Endodermal cell (in vitro differentiated cells): ENCODE data around the gene CAMSAP3. TPM values are rescaled to one million over a fixed set of nuclear protein-coding genes. Genes with fewer than 3 reads are reported as not detected.

ENCODE experiments used
- DNase-seq: peaks from one replicate; pipeline ENCODE4 v3.0.0-alpha.2; 2017
- H3K27ac ChIP-seq: 2 replicates; pipeline ENCODE4 v1.5.1; 2013; ENCODE audit warnings: mild to moderate bottlenecking, low read depth, low read length, moderate library complexity
- H3K27me3 ChIP-seq: 2 replicates; pipeline ENCODE4 v1.6.1; 2013; ENCODE audit warnings: mild to moderate bottlenecking, low read length, moderate library complexity; ENCODE audit not compliant: insufficient read depth, control insufficient read depth, poor library complexity, severe bottlenecking
- H3K36me3 ChIP-seq: 2 replicates; pipeline ENCODE4 v1.7.0; 2013; ENCODE audit warnings: mild to moderate bottlenecking, low read length, moderate library complexity; ENCODE audit not compliant: control insufficient read depth, insufficient read depth
- H3K4me1 ChIP-seq: one replicate; pipeline ENCODE4 v1.7.0; 2013; ENCODE audit warnings: low read length; ENCODE audit not compliant: control insufficient read depth, insufficient read depth
- H3K4me3 ChIP-seq: 2 replicates; pipeline ENCODE4 v1.5.1; 2013; ENCODE audit warnings: mild to moderate bottlenecking, low read length, moderate library complexity
- H3K9ac ChIP-seq: 2 replicates; pipeline ENCODE4 v1.6.1; 2013; ENCODE audit warnings: mild to moderate bottlenecking, low read length, moderate library complexity; ENCODE audit not compliant: poor library complexity, severe bottlenecking; ENCODE audit errors: extremely low read depth
- H3K9me3 ChIP-seq: 2 replicates; pipeline ENCODE4 v1.6.1; 2013; ENCODE audit warnings: mild to moderate bottlenecking, low read length, moderate library complexity; ENCODE audit not compliant: control insufficient read depth
- H3K27ac Mint-ChIP-seq: 2 replicates; pipeline ENCODE4 v1.8.0; 2020; ENCODE audit warnings: mixed read lengths
- H3K27me3 Mint-ChIP-seq: 2 replicates; pipeline ENCODE4 v1.8.0; 2021; ENCODE audit warnings: mild to moderate bottlenecking, mixed read lengths; ENCODE audit not compliant: insufficient read depth
- H3K36me3 Mint-ChIP-seq: 2 replicates; pipeline ENCODE4 v1.8.0; 2020; ENCODE audit warnings: low read depth, mixed read lengths
- H3K4me1 Mint-ChIP-seq: 2 replicates; pipeline ENCODE4 v1.8.0; 2020; ENCODE audit warnings: mixed read lengths
- H3K4me3 Mint-ChIP-seq: 2 replicates; pipeline ENCODE4 v1.8.0; 2020; ENCODE audit warnings: mild to moderate bottlenecking, moderate library complexity, mixed read lengths
- H3K9me3 Mint-ChIP-seq: 2 replicates; pipeline ENCODE4 v1.8.0; 2020; ENCODE audit warnings: mild to moderate bottlenecking, mixed read lengths
- WGBS, 2 experiments: methylation state at CpG; one replicate each; pipeline versions ENCODE4 v1.1.5 to v1.1.7; 2013; ENCODE audit warnings: missing lambda C conversion rate in 2 of 2, mixed read lengths in 1 of 2; ENCODE audit not compliant: insufficient coverage in 1 of 2, insufficient read length in 1 of 2; 5-methylcytosine and 5-hydroxymethylcytosine counted together
- total RNA-seq, 2 donors: library from RNA; stranded (reverse); fragmentation: NEBNext Ultra II Directional in 1 of 2; extraction: Animal tissue kit (Norgen Biotek cat#: 25700) in 1 of 2; gene quantifications; 2 replicates in 1 of 2; 3 replicates in 1 of 2; pipeline ENCODE4 v1.2.1, GENCODE V29; 2021
- TF ChIP-seq, protein P1 (sequence below): fragments of 200-600 bp; sonication (generic); conservative IDR thresholded peaks from 2 replicates; pipeline ENCODE4 v1.5.0; 2021; ENCODE audit warnings: antibody characterized with exemption, mild to moderate bottlenecking

Gene CAMSAP3
- total RNA-seq, 2 donors from 2014 or later: 65.5 to 76.8 TPM

DNA sequence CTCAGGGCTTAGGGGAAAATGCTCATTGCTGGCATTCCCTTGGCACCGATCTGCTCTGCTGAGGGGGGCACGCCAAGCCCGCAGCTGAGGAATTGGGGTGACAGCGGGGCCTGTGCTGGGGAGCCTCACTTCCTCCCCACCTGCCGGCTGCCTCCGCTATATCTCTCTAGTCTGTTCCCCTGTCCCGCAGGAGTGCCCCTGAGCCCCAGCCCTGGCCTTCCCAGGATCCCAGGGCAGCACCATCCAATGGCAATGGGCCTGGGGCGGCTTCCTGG lies 50.7 kb downstream of the CAMSAP3 start:
- Histone ChIP-seq H3K27ac (no peak overlapping the region), H3K27me3 (peaks cover 6% of the 10 kb centered on the region), H3K9ac (no peak overlapping the region), H3K9me3 (no peaks in the 10 kb centered on the region), H3K4me3 (no peak overlapping the region), H3K4me1 (no peaks in the 10 kb centered on the region), H3K36me3 (peaks cover 7% of the 10 kb centered on the region)
- H3K9me3 Mint-ChIP-seq: peaks cover 2% of the 10 kb centered on the region
- peak; percentile 49 for DNase-seq
- H3K36me3 Mint-ChIP-seq: peaks cover 30% of the 10 kb centered on the region
- H3K4me3 Mint-ChIP-seq: no peak overlapping the region
- H3K4me1 Mint-ChIP-seq: peaks cover 8% of the 10 kb centered on the region
- H3K27me3 Mint-ChIP-seq: peaks cover 13% of the 10 kb centered on the region
- TF ChIP-seq, protein P1, sequence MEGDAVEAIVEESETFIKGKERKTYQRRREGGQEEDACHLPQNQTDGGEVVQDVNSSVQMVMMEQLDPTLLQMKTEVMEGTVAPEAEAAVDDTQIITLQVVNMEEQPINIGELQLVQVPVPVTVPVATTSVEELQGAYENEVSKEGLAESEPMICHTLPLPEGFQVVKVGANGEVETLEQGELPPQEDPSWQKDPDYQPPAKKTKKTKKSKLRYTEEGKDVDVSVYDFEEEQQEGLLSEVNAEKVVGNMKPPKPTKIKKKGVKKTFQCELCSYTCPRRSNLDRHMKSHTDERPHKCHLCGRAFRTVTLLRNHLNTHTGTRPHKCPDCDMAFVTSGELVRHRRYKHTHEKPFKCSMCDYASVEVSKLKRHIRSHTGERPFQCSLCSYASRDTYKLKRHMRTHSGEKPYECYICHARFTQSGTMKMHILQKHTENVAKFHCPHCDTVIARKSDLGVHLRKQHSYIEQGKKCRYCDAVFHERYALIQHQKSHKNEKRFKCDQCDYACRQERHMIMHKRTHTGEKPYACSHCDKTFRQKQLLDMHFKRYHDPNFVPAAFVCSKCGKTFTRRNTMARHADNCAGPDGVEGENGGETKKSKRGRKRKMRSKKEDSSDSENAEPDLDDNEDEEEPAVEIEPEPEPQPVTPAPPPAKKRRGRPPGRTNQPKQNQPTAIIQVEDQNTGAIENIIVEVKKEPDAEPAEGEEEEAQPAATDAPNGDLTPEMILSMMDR: no peak
- 88% methylated on average over 4 to 8 of the region's 8 CpGs for WGBS, 2 experiments
- H3K27ac Mint-ChIP-seq: no peak overlapping the region

GRCh38 chr19:7647156-7647555 lies 51.5 kb downstream of the CAMSAP3 start:
- Mint-ChIP-seq H3K36me3 (peaks cover 29% of the 10 kb centered on the region), H3K4me1 (peaks cover 8% of the 10 kb centered on the region), H3K27me3 (peaks cover 19% of the 10 kb centered on the region), H3K4me3 (no peak overlapping the region), H3K27ac (no peak overlapping the region), H3K9me3 (peaks cover 2% of the 10 kb centered on the region)
- Histone ChIP-seq H3K9me3 (no peaks in the 10 kb centered on the region), H3K27ac (no peak overlapping the region), H3K4me3 (no peak overlapping the region), H3K9ac (no peak overlapping the region), H3K36me3 (peaks cover 7% of the 10 kb centered on the region), H3K4me1 (no peaks in the 10 kb centered on the region), H3K27me3 (peaks cover 6% of the 10 kb centered on the region)
- DNase-seq: no peak
- WGBS, 2 experiments: 89 to 93% methylated on average over 18 to 26 of the region's 26 CpGs
- TF ChIP-seq, protein P1: no peak

- Mint-ChIP-seq H3K36me3 (peaks cover 22% of the 10 kb centered on the region), H3K4me1 (peaks cover 8% of the 10 kb centered on the region), H3K9me3 (no peaks in the 10 kb centered on the region), H3K27me3 (peaks cover 32% of the 10 kb centered on the region), H3K4me3 (no peak overlapping the region), H3K27ac (no peak overlapping the region)
- Histone ChIP-seq H3K9ac (no peak overlapping the region), H3K9me3 (no peaks in the 10 kb centered on the region), H3K4me3 (no peak overlapping the region), H3K27me3 (peaks cover 6% of the 10 kb centered on the region), H3K4me1 (no peaks in the 10 kb centered on the region), H3K36me3 (peaks cover 7% of the 10 kb centered on the region), H3K27ac (no peak overlapping the region)
- TF ChIP-seq, protein P1: no peak
- no peak for DNase-seq
- WGBS, 2 experiments: 90 to 94% methylated on average over 11 to 15 of the region's 15 CpGs
These were observed 52.8 kb downstream of the CAMSAP3 start for GRCh38 chr19:7648265-7649014.
